AG04450 (cell line): ENCODE results near the gene TMEFF2. TPM values are rescaled to one million over a fixed set of nuclear protein-coding genes. Genes with fewer than 3 reads are reported as not detected.
"Not testable (repeated sequence)": the region's sequence is repeated elsewhere in the genome, so short reads cannot be mapped to it uniquely, and the experiment has no call there.

Experiments used
- CTCF ChIA-PET: fragments of 300-600, 350-600 bp; formaldehyde crosslinking; extraction: SDS; loops from one replicate; lab custom pipeline; 2022; ENCODE audit warnings: antibody characterized with exemption, inconsistent platforms; lab: Charles Lee
- POLR2A ChIA-PET: fragments of 350-600 bp; formaldehyde crosslinking; extraction: SDS; loops from one replicate; lab custom pipeline; 2021; ENCODE audit warnings: antibody characterized with exemption, inconsistent platforms; lab: Yijun Ruan, JAX
- DNase-seq: peaks from one replicate; pipeline ENCODE4 v3.0.0-alpha.2; 2011; ENCODE audit warnings: low read depth, low spot score
- H3K27ac ChIP-seq: one replicate; pipeline ENCODE4 v1.5.1; 2012; ENCODE audit warnings: low read depth, low read length, control low read depth
- H3K27me3 ChIP-seq: one replicate; pipeline ENCODE4 v1.6.0; 2012; ENCODE audit warnings: low read length; ENCODE audit not compliant: control insufficient read depth, insufficient read depth
- H3K4me3 ChIP-seq: 2 replicates; pipeline ENCODE4 v1.5.1; 2011; ENCODE audit warnings: mild to moderate bottlenecking, low read depth, low read length, control low read depth
- H3K9me3 ChIP-seq: 2 replicates; pipeline ENCODE4 v1.5.1; 2012; ENCODE audit warnings: low read length; ENCODE audit not compliant: control insufficient read depth, insufficient read depth
- polyA plus RNA-seq: library from polyadenylated mRNA; depleted of rRNA; stranded (reverse); fragments of >200 nt; gene quantifications from 2 replicates; pipeline ENCODE4 v1.2.3, GENCODE V29; 2011
- TF ChIP-seq, protein P1 (sequence below): IDR thresholded peaks from 2 replicates; pipeline ENCODE4 v1.5.1; 2011; ENCODE audit warnings: low read depth, low read length, control low read depth, inconsistent platforms

TMEFF2 gene
- polyA plus RNA-seq, 1 experiment = 4.1 TPM

DNA sequence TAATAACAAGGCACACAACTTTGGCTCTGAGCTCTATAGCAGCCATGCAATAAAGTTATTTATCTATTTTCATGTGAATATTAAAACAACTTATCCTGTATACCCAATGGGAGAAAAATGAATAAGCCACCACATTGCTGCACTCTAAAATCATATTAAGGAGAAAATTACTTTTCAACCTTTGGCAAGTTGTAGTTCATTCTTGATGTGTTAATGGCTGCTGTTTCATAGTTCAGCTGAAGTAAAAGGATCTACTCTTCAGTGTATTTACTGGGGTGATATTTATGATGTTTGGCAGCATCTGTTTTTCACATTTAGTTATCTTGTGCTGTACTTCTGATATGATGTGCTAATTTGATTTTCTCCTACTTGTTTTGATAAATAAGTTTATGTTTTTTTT lies 71.8 kb downstream of the TMEFF2 start:
- CTCF ChIA-PET = interaction anchor here (0.9 kb wide), 1 partner anchor 310 kb away, joined by 4 read pairs; no protein-coding TSS in a partner anchor
- no peak for DNase-seq
- H3K4me3 ChIP-seq = no peak overlapping the region
- H3K27me3 ChIP-seq = no peaks in the 10 kb centered on the region
- no peak overlapping the region for H3K27ac ChIP-seq
- TF ChIP-seq, protein P1, sequence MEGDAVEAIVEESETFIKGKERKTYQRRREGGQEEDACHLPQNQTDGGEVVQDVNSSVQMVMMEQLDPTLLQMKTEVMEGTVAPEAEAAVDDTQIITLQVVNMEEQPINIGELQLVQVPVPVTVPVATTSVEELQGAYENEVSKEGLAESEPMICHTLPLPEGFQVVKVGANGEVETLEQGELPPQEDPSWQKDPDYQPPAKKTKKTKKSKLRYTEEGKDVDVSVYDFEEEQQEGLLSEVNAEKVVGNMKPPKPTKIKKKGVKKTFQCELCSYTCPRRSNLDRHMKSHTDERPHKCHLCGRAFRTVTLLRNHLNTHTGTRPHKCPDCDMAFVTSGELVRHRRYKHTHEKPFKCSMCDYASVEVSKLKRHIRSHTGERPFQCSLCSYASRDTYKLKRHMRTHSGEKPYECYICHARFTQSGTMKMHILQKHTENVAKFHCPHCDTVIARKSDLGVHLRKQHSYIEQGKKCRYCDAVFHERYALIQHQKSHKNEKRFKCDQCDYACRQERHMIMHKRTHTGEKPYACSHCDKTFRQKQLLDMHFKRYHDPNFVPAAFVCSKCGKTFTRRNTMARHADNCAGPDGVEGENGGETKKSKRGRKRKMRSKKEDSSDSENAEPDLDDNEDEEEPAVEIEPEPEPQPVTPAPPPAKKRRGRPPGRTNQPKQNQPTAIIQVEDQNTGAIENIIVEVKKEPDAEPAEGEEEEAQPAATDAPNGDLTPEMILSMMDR = no peak
- POLR2A ChIA-PET = no interaction called here
- H3K9me3 ChIP-seq = no peaks in the 10 kb centered on the region

DNA sequence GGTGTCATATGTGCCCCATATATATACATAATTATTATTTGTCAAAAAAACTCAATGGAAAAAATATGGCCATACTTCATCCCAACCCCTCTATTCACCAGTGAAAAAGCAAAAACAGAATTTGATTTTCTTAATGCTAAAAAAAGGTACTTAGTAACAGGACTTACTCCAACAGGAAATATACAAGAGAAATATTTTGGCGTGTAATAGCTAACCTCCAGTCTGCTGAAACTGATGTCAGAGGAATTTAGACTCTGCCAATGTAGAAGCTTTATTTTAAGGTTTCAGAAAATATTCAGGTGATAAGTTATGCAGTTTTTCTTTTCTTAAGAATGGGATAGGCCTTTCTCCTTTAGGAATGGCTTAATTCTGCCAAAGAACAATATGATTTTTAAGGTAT lies 72.6 kb downstream of the TMEFF2 start:
- ChIA-PET POLR2A (no interaction called here), CTCF (interaction anchor here (0.9 kb wide), 1 partner anchor 309 kb away, joined by 4 read pairs; no protein-coding TSS in a partner anchor)
- TF ChIP-seq, protein P1 = no peak
- peaks cover 2% of the 10 kb centered on the region for H3K9me3 ChIP-seq
- H3K27me3 ChIP-seq = no peaks in the 10 kb centered on the region
- no peak overlapping the region for H3K27ac ChIP-seq
- no peak overlapping the region for H3K4me3 ChIP-seq
- no peak for DNase-seq

DNA sequence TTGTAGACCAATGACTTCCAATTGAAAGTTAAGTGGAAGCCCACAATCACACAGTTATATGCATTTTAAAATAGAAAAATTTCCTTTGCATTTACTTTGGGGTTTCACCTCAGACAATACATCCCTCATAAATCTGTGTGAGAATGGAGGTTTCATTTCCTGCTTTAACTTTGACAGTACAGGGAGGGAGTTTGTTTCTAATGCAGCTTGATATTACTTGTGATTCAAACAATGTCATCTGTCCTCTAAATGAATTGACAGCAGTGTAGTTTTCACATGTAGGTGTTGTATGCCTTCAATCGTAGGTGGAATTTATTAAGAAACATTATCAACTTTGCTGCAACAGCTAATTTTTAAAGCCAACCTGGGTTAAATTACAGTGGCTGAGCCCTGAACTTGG lies 75.2 kb downstream of the TMEFF2 start:
- CTCF ChIA-PET = interaction anchor here (1.6 kb wide), 1 partner anchor 43 kb away, joined by 4 read pairs; no protein-coding TSS in a partner anchor
- H3K4me3 ChIP-seq = no peak overlapping the region
- H3K27ac ChIP-seq = no peak overlapping the region
- TF ChIP-seq, protein P1 = no peak
- POLR2A ChIA-PET = no interaction called here
- peaks cover 2% of the 10 kb centered on the region for H3K9me3 ChIP-seq
- no peaks in the 10 kb centered on the region for H3K27me3 ChIP-seq
- no peak for DNase-seq

DNA sequence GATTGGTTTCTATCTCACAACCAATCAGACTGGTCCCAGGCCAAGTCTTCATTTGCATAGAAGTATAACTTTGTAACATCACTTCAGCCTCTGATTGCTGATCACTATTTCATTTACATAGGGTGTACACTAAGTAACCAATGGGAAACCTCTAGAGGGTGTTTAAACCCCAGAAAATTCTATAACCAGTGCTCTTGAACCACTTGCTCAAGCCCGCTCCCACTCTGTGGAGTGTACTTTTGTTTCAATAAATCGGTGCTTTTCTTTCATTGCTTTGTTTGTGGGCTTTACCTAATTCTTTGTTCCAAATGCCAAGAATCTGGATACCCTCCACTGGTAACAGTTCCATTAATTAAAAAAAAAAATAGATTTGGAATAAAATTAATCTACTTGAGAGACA lies 77.0 kb downstream of the TMEFF2 start:
- CTCF ChIA-PET = no interaction called here

DNA sequence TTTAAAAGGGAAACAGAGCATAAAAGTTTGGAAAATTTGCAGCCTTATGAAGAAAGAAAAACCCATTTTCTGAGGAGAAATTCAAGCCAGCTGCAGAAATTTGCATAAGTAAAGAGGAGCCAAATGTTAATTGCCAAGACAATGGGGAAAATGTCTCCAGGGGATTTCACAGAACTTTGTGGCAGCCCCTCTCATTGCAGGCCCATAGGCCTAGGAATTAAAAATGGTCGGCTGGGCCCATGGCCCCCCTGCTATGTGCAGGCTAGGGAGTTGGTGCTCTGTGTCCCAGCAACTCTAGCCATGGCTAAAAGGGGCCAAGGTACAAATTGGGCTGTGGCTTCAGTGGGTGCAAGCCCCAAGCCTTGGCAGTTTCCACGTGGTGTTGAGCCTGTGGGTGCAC lies 83.2 kb downstream of the TMEFF2 start:
- CTCF ChIA-PET = not testable (repeated sequence)

More for the DNA sequence above, 77.0 kb downstream of the TMEFF2 start:
- H3K9me3 ChIP-seq = peaks cover 2% of the 10 kb centered on the region
- H3K27me3 ChIP-seq = no peaks in the 10 kb centered on the region
- no peak overlapping the region for H3K27ac ChIP-seq
- TF ChIP-seq, protein P1 = no peak
- no peak for DNase-seq
- H3K4me3 ChIP-seq = no peak overlapping the region
- POLR2A ChIA-PET = no interaction called here

More for the DNA sequence above, 83.2 kb downstream of the TMEFF2 start:
- POLR2A ChIA-PET, H3K27ac ChIP-seq, H3K27me3 ChIP-seq, DNase-seq, H3K4me3 ChIP-seq, H3K9me3 ChIP-seq: not testable (repeated sequence)
